GM12874 (cell line): Measurements from ENCODE around the gene CCL7.

Experiments used
- TF ChIP-seq, protein P1 (sequence below): IDR thresholded peaks from 2 replicates; pipeline ENCODE4 v1.5.1; 2011; ENCODE audit warnings: low read depth, mild to moderate bottlenecking, control low read depth, low read length, moderate library complexity; ENCODE audit not compliant: insufficient read depth

The CCL7 gene

GRCh38 chr17:34290586-34290985 is 20.6 kb downstream of the CCL7 start:
- TF ChIP-seq, protein P1, sequence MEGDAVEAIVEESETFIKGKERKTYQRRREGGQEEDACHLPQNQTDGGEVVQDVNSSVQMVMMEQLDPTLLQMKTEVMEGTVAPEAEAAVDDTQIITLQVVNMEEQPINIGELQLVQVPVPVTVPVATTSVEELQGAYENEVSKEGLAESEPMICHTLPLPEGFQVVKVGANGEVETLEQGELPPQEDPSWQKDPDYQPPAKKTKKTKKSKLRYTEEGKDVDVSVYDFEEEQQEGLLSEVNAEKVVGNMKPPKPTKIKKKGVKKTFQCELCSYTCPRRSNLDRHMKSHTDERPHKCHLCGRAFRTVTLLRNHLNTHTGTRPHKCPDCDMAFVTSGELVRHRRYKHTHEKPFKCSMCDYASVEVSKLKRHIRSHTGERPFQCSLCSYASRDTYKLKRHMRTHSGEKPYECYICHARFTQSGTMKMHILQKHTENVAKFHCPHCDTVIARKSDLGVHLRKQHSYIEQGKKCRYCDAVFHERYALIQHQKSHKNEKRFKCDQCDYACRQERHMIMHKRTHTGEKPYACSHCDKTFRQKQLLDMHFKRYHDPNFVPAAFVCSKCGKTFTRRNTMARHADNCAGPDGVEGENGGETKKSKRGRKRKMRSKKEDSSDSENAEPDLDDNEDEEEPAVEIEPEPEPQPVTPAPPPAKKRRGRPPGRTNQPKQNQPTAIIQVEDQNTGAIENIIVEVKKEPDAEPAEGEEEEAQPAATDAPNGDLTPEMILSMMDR: no peak

DNA sequence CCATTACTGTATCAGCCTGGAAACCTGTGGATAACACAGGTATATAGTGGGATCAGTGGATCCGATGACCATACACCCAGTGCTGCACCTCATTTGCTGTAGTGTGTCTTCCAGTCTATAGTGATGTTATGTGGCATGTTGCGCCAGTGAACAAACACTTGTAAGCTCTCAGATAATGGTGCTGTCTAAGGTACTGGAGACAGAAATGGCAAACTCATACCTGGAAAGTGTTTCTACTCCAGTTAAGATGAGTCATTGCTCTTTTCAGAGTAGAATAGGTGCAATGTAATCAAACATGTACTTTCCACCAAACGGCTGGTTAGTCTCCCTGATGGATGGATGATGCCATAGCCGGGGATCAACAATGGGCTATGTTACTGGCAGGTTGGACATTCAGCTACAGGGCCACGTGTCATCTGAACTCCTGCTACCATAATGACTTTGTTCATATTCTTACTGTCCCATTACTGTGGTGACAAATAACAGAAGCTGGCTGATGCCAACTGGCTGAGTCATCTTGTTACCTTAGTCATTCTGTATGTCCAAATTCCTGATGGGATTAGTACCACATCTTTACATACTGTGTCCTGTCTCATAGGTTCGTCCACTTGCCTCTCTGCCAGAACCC is 21.8 kb downstream of the CCL7 start:
- TF ChIP-seq, protein P1: no peak

- TF ChIP-seq, protein P1: no peak
Measured at GRCh38 chr17:34299027-34299426, 29.0 kb downstream of the CCL7 start.

DNA sequence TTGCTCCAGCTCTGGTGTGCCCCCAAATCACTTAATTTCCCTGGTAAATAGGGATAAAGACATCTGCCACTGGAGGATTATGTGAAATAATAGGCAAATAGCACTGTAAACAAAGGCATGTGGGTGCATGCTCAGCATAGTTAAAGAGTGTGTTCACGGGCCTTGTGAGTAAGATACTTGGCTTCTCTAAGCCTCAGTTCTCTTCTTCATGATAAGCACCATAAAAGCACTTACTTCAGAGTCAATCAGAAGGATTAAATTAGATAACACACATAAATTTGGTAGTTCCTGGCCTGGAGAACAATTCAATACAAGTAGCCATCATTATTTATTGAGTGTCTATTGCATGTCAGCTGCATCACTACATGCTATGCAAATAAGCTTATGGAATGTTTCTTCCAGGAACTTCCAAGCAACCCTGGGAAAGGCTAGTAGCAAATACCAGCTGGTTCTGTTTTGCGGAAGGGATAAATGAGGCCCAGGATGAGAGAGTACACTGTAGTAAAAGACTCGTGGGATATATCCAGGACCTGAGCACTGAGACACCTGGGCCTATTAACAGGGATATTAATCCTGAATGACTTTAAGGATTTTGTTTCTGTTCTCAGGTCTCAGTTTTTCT is 30.0 kb downstream of the CCL7 start:
- TF ChIP-seq, protein P1: no peak

DNA sequence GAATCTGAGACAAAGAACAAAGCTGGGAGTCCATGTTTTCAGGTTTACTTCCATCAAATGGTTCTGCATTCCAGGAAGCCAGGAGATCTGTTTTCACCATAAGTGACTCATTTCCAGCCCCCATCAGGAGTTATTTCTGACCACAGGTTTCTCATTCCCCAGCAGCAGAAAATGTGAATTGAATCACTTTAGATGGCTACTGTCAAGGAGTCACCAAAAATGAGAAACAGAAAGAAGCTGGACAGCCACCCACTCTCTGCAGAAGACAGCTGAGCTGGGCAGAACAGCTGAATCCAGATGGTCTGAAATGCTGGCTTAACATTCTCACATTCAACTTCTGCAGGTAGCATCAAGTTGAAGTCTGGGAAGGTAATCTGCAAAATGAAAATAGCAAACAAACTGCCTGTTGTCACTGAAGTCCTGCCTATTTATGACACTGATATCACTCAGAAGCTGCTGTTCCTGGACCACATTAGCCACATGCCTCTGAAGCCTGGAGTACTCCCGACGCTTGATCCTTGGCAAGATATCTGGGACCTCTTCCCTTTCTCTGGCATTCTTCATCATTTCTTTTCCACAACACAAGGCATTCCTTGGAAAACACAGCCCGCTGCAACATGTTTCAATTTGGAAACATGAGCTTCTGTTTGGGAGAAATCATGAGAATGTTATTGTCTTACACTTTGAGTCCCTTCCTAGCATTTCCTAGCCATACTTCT is 30.8 kb downstream of the CCL7 start:
- TF ChIP-seq, protein P1: no peak

GRCh38 chr17:34301986-34302385 is 32.0 kb downstream of the CCL7 start:
- TF ChIP-seq, protein P1: no peak

GRCh38 chr17:34302636-34303035 is 32.6 kb downstream of the CCL7 start:
- TF ChIP-seq, protein P1: no peak
